ENCODE data around the gene BBS5. TPM values are rescaled to one million over a fixed set of nuclear protein-coding genes. Genes with fewer than 3 reads are reported as not detected.
"Not testable (repeated sequence)": the region's sequence is repeated elsewhere in the genome, so short reads cannot be mapped to it uniquely, and the experiment has no call there.

The BBS5 gene
- total RNA-seq, 1 donor from 2014 or later, result 8.7 TPM

DNA sequence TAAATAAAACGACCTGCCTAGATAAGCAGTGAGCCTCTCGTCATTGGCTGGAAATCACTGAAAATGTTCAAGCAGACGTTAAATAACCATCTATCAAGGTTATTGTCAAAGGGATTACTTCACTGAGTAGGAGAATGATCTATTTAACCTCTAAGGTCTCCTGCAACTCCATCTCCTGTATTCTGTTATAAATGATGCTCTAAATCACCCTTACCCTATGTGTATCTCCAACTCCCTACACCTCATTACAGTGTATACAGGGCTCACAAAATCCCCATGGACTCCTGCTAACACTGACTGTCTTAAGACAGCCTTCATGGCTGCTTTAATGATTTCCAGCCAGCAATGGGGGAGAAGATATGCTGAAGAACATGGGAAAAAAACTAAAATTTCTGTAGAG, 31.0 kb upstream of the BBS5 start:
- Histone ChIP-seq H3K4me3 (ENCODE audit: low read depth, low read length) (no peak overlapping the region), H3K27me3 (ENCODE audit: control insufficient read depth, insufficient read depth, low read length) (no peaks in the 10 kb centered on the region), H3K36me3 (ENCODE audit: control insufficient read depth, insufficient read depth, low read length) (no peaks in the 10 kb centered on the region)
- DNase-seq (ENCODE audit: low read depth), result no peak
- TF ChIP-seq, protein P1, sequence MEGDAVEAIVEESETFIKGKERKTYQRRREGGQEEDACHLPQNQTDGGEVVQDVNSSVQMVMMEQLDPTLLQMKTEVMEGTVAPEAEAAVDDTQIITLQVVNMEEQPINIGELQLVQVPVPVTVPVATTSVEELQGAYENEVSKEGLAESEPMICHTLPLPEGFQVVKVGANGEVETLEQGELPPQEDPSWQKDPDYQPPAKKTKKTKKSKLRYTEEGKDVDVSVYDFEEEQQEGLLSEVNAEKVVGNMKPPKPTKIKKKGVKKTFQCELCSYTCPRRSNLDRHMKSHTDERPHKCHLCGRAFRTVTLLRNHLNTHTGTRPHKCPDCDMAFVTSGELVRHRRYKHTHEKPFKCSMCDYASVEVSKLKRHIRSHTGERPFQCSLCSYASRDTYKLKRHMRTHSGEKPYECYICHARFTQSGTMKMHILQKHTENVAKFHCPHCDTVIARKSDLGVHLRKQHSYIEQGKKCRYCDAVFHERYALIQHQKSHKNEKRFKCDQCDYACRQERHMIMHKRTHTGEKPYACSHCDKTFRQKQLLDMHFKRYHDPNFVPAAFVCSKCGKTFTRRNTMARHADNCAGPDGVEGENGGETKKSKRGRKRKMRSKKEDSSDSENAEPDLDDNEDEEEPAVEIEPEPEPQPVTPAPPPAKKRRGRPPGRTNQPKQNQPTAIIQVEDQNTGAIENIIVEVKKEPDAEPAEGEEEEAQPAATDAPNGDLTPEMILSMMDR (IDR thresholded peaks at IDR 0.05; ENCODE audit: insufficient read depth, low read length, poor library complexity, severe bottlenecking), result no peak

DNA sequence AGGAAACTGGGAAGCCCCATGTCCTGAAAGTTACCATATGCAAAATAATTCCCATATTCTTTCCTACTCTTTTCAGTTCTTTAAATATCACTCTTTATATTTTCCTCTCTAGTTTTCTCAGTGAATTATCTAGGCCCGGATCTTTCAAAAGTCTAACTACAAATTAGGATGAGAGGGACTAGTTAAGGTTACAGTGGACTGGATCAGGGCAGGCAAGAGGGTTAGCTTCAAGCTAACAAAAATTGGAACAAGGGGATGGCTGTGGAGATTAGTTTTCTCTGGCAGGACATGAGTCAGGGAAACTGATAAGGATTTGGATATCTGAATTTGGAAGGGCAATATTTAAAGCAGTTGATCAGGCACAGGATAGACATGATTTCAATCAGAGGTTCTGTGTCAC, 30.4 kb upstream of the BBS5 start:
- Histone ChIP-seq H3K4me3 (ENCODE audit: low read depth, low read length) (no peak overlapping the region), H3K36me3 (ENCODE audit: control insufficient read depth, insufficient read depth, low read length) (no peaks in the 10 kb centered on the region), H3K27me3 (ENCODE audit: control insufficient read depth, insufficient read depth, low read length) (no peaks in the 10 kb centered on the region)
- DNase-seq (ENCODE audit: low read depth), result no peak
- TF ChIP-seq, protein P1 (IDR thresholded peaks at IDR 0.05; ENCODE audit: insufficient read depth, low read length, poor library complexity, severe bottlenecking), result no peak

DNA sequence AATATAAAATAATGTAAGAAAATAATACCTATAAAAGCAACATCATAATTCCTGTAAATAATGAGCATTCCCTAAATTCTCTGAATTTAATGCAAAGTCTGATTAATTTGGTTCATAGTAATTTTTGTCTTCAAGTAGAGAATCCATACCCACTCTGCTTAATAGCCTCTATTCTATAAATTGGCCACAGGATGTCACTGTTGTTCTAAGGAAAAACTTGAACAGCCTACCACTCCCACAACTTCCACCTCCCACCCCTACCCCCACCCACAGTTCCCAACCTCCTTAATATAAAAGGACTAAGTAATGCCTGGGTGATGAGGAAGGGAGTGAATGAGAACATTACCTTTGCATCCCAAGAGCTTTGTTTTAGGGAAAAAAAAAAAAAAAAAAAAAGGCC, 27.2 kb upstream of the BBS5 start:
- H3K27me3 ChIP-seq (ENCODE audit: control insufficient read depth, insufficient read depth, low read length), result no peaks in the 10 kb centered on the region
- H3K36me3 ChIP-seq (ENCODE audit: control insufficient read depth, insufficient read depth, low read length), result no peaks in the 10 kb centered on the region
- no peak for DNase-seq (ENCODE audit: low read depth)
- TF ChIP-seq, protein P1 (IDR thresholded peaks at IDR 0.05; ENCODE audit: insufficient read depth, low read length, poor library complexity, severe bottlenecking), result peak; percentile 43
- H3K4me3 ChIP-seq (ENCODE audit: low read depth, low read length), result no peak overlapping the region

DNA sequence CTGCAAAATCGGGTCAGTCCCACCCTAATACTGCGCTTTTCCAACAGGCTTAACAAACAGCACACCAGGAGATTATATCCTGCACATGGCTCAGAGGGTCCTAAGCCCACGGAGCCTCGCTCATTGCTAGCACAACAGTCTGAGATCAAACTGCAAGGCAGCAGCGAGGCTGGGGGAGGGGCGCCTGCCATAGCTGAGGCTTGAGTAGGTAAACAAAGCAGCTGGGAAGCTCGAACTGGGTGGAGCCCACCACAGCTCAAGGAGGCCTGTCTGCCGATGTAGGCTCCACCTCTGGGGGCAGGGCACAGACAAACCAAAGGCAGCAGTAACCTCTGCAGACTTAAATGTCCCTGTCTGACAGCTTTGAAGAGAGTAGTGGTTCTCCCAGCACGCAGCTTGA, 26.2 kb upstream of the BBS5 start:
- DNase-seq (ENCODE audit: low read depth); H3K27me3 ChIP-seq (ENCODE audit: control insufficient read depth, insufficient read depth, low read length): not testable (repeated sequence)

GRCh38 chr2:169461143-169461542, 18.2 kb upstream of the BBS5 start:
- no peaks in the 10 kb centered on the region for H3K27me3 ChIP-seq (ENCODE audit: control insufficient read depth, insufficient read depth, low read length)
- no peak for DNase-seq (ENCODE audit: low read depth)
- H3K36me3 ChIP-seq (ENCODE audit: control insufficient read depth, insufficient read depth, low read length), result no peaks in the 10 kb centered on the region
- no peak overlapping the region for H3K4me3 ChIP-seq (ENCODE audit: low read depth, low read length)
- TF ChIP-seq, protein P1 (IDR thresholded peaks at IDR 0.05; ENCODE audit: insufficient read depth, low read length, poor library complexity, severe bottlenecking), result no peak

More for the DNA sequence above, 26.2 kb upstream of the BBS5 start:
- H3K4me3 ChIP-seq (ENCODE audit: low read depth, low read length); H3K36me3 ChIP-seq (ENCODE audit: control insufficient read depth, insufficient read depth, low read length): not testable (repeated sequence)

- H3K4me3 ChIP-seq (ENCODE audit: low read depth, low read length), result no peak overlapping the region
- no peaks in the 10 kb centered on the region for H3K27me3 ChIP-seq (ENCODE audit: control insufficient read depth, insufficient read depth, low read length)
- DNase-seq (ENCODE audit: low read depth), result no peak
- TF ChIP-seq, protein P1 (IDR thresholded peaks at IDR 0.05; ENCODE audit: insufficient read depth, low read length, poor library complexity, severe bottlenecking), result no peak
- H3K36me3 ChIP-seq (ENCODE audit: control insufficient read depth, insufficient read depth, low read length), result no peaks in the 10 kb centered on the region
Measured at GRCh38 chr2:169462896-169463695, 16.2 kb upstream of the BBS5 start.

Measured in kidney epithelial cell (primary cell).